HUDEP-2 (cell line): ENCODE data around the gene SPRY2.

Experiments used
- DNase-seq, 76 experiments: peaks; one replicate each; lab custom pipeline; 2025; ENCODE audit not compliant: unreplicated experiment in 76 of 76; lab: John Stamatoyannopoulos, UW

The SPRY2 gene

GRCh38 chr13:80341101-80341755 is at the start of gene SPRY2:
TSS of gene SPRY2 (minus strand) at chr13:80341126. CDS start at chr13:80337705, 3,421 bp downstream.
- DNase-seq: peak; percentile 3 to 82 (median 64)

- no peak for DNase-seq
Observed at GRCh38 chr13:80390338-80390737, 49.4 kb upstream of the SPRY2 start.

GRCh38 chr13:80389073-80390038 is 48.4 kb upstream of the SPRY2 start:
- DNase-seq: no peak

GRCh38 chr13:80388506-80388905 is 47.6 kb upstream of the SPRY2 start:
- DNase-seq: no peak

GRCh38 chr13:80386592-80386991 is 45.7 kb upstream of the SPRY2 start:
- DNase-seq: no peak

- no peak for DNase-seq
Observed at GRCh38 chr13:80386002-80386401, 45.1 kb upstream of the SPRY2 start.

GRCh38 chr13:80382576-80382975 is 41.6 kb upstream of the SPRY2 start:
- DNase-seq: no peak

GRCh38 chr13:80379245-80379644 is 38.3 kb upstream of the SPRY2 start:
- no peak for DNase-seq

- DNase-seq: no peak
Observed at GRCh38 chr13:80376554-80376953, 35.6 kb upstream of the SPRY2 start.

GRCh38 chr13:80374901-80375300 is 34.0 kb upstream of the SPRY2 start:
- no peak for DNase-seq

GRCh38 chr13:80374444-80374843 is 33.5 kb upstream of the SPRY2 start:
- no peak for DNase-seq

- no peak for DNase-seq
Observed at GRCh38 chr13:80371840-80372509, 31.0 kb upstream of the SPRY2 start.

- DNase-seq: no peak
Observed at GRCh38 chr13:80367473-80367872, 26.5 kb upstream of the SPRY2 start.

GRCh38 chr13:80363890-80364503 is 23.1 kb upstream of the SPRY2 start:
- peak in 2 of 76 experiments; percentile 5 for DNase-seq

- no peak for DNase-seq
Observed at GRCh38 chr13:80362481-80362880, 21.6 kb upstream of the SPRY2 start.

- DNase-seq: peak in 19 of 76 experiments; percentile 3 to 48 (median 20)
Observed at GRCh38 chr13:80361883-80362327, 21.0 kb upstream of the SPRY2 start.

GRCh38 chr13:80361298-80361697 is 20.4 kb upstream of the SPRY2 start:
- DNase-seq: no peak

GRCh38 chr13:80360453-80360800 is 19.5 kb upstream of the SPRY2 start:
- DNase-seq: no peak

- DNase-seq: no peak
Observed at GRCh38 chr13:80359778-80360452, 19.0 kb upstream of the SPRY2 start.

GRCh38 chr13:80359414-80359777 is 18.5 kb upstream of the SPRY2 start:
- peak in 1 of 76 experiments; percentile 1 for DNase-seq
